H1 (cell line): ENCODE data around the gene SLC25A20. TPM values are rescaled to one million over a fixed set of nuclear protein-coding genes. Genes with fewer than 3 reads are reported as not detected.

ENCODE experiments used
- CTCF ChIA-PET: fragments of 300-600 bp; sonication (Branson Sonifier 250); formaldehyde crosslinking; loops from one replicate; lab custom pipeline; 2021; ENCODE audit not compliant: partially characterized antibody; lab: Charles Lee
- POLR2A ChIA-PET: fragments of 300-600 bp; sonication (Branson Sonifier 250); formaldehyde crosslinking; loops from one replicate; lab custom pipeline; 2021; ENCODE audit warnings: inconsistent platforms; ENCODE audit not compliant: partially characterized antibody; lab: Charles Lee
- DNase-seq, 2 experiments: peaks; one replicate each; pipeline versions ENCODE4 v3.0.0 to v3.0.0-alpha.2; 2010 to 2022; ENCODE audit warnings: low spot score in 2 of 2, low read depth in 1 of 2, mixed read lengths in 1 of 2
- FAIRE-seq: peaks from 2 replicates; lab custom pipeline; 2011; peaks lifted over from hg19 to GRCh38; lab: Jason Lieb, UNC
- H2AFZ ChIP-seq: 2 replicates; pipeline ENCODE4 v1.8.1; 2012; ENCODE audit warnings: low read length, inconsistent platforms
- H2AK5ac ChIP-seq: 2 replicates; pipeline ENCODE4 v1.6.1; 2013; ENCODE audit warnings: low read depth, low read length
- H2BK120ac ChIP-seq: replicated peaks from 2 replicates; pipeline ENCODE3; 2013; ENCODE audit warnings: low read depth, low read length, inconsistent platforms
- H2BK12ac ChIP-seq: 2 replicates; pipeline ENCODE4 v1.6.1; 2013; ENCODE audit warnings: low read depth, low read length
- H2BK15ac ChIP-seq: 2 replicates; pipeline ENCODE4 v1.6.1; 2013; ENCODE audit warnings: low read length
- H2BK20ac ChIP-seq: 2 replicates; pipeline ENCODE4 v1.6.1; 2013; ENCODE audit warnings: low read length
- H2BK5ac ChIP-seq: 2 replicates; pipeline ENCODE4 v1.6.1; 2013; ENCODE audit warnings: low read depth, low read length
- H3K14ac ChIP-seq: 2 replicates; pipeline ENCODE4 v1.6.1; 2013; ENCODE audit warnings: inconsistent platforms; ENCODE audit not compliant: insufficient read length
- H3K18ac ChIP-seq: 2 replicates; pipeline ENCODE4 v1.6.1; 2013; ENCODE audit warnings: low read length; ENCODE audit errors: extremely low read depth
- H3K23ac ChIP-seq: 2 replicates; pipeline ENCODE4 v1.6.1; 2013; ENCODE audit warnings: inconsistent platforms; ENCODE audit not compliant: insufficient read length
- H3K23me2 ChIP-seq: 2 replicates; pipeline ENCODE4 v1.6.1; 2013; ENCODE audit warnings: low read depth, low read length
- H3K27ac ChIP-seq: 2 replicates; pipeline ENCODE4 v1.6.1; 2011; ENCODE audit warnings: low read depth, low read length, inconsistent platforms
- H3K27me3 ChIP-seq, 4 experiments: replicated peaks in 1 of 4; 1 replicate in 1 of 4; 2 replicates in 3 of 4; pipeline versions ENCODE4 v1.6.1 to v1.8.1; 2011 to 2013; ENCODE audit warnings: low read length in 3 of 4, mild to moderate bottlenecking in 3 of 4, inconsistent platforms in 2 of 4, mixed read lengths in 2 of 4, moderate library complexity in 1 of 4; ENCODE audit not compliant: control insufficient read depth in 3 of 4, insufficient read depth in 3 of 4; ENCODE audit errors: extremely low read depth in 1 of 4
- H3K36me3 ChIP-seq, 4 experiments: 2 replicates each; pipeline versions ENCODE4 v1.6.1 to v1.8.1; 2011 to 2013; ENCODE audit warnings: mild to moderate bottlenecking in 4 of 4, low read length in 3 of 4, moderate library complexity in 2 of 4, control low read depth in 1 of 4, inconsistent platforms in 1 of 4; ENCODE audit not compliant: insufficient read depth in 4 of 4, control insufficient read depth in 2 of 4
- H3K4ac ChIP-seq: replicated peaks from 2 replicates; pipeline ENCODE3; 2013; ENCODE audit warnings: low read length, low read depth, mixed read lengths, inconsistent platforms; ENCODE audit not compliant: insufficient read length
- H3K4me1 ChIP-seq, 4 experiments: replicated peaks in 1 of 4; 1 replicate in 1 of 4; 2 replicates in 3 of 4; pipeline versions ENCODE4 v1.6.1 to v1.8.1; 2011 to 2013; ENCODE audit warnings: low read length in 3 of 4, inconsistent platforms in 2 of 4, mixed read lengths in 1 of 4; ENCODE audit not compliant: insufficient read depth in 4 of 4, control insufficient read depth in 3 of 4
- H3K4me2 ChIP-seq, 2 experiments: 2 replicates each; pipeline versions ENCODE4 v1.6.1 to v1.8.1; 2011 to 2013; ENCODE audit warnings: low read depth in 2 of 2, low read length in 2 of 2, control low read depth in 1 of 2, inconsistent platforms in 1 of 2, mild to moderate bottlenecking in 1 of 2; ENCODE audit not compliant: insufficient read depth in 1 of 2
- H3K4me3 ChIP-seq, 4 experiments: fragments of 200-600, 300-600 bp in 1 of 4; sonication (generic), shearing (Covaris generic), sonication (Bioruptor Twin) in 1 of 4; 2 replicates each; pipeline versions ENCODE4 v1.5.1 to v1.8.1; 2011 to 2016; ENCODE audit warnings: low read length in 4 of 4, low read depth in 3 of 4, control low read depth in 2 of 4, inconsistent platforms in 2 of 4, mild to moderate bottlenecking in 2 of 4, mixed read lengths in 1 of 4, moderate library complexity in 1 of 4; ENCODE audit not compliant: insufficient read depth in 2 of 4; ENCODE audit errors: extremely low read depth in 1 of 4
- H3K56ac ChIP-seq: replicated peaks from 2 replicates; pipeline ENCODE3; 2013; ENCODE audit warnings: low read depth, mild to moderate bottlenecking, mixed read lengths, low read length, inconsistent platforms; ENCODE audit not compliant: insufficient read length
- H3K79me1 ChIP-seq: 2 replicates; pipeline ENCODE4 v1.6.1; 2013; ENCODE audit warnings: low read depth, low read length, control low read depth
- H3K79me2 ChIP-seq, 2 experiments: 2 replicates each; pipeline versions ENCODE4 v1.6.1 to v1.8.1; 2012 to 2013; ENCODE audit warnings: low read length in 2 of 2, mild to moderate bottlenecking in 2 of 2, inconsistent platforms in 1 of 2; ENCODE audit not compliant: insufficient read depth in 2 of 2, control insufficient read depth in 1 of 2
- H3K9ac ChIP-seq, 4 experiments: replicated peaks in 1 of 4; 1 replicate in 1 of 4; 2 replicates in 3 of 4; pipeline versions ENCODE4 v1.6.1 to v1.8.1; 2011 to 2013; ENCODE audit warnings: low read depth in 3 of 4, low read length in 3 of 4, control low read depth in 2 of 4, mild to moderate bottlenecking in 2 of 4, moderate library complexity in 2 of 4, inconsistent platforms in 1 of 4; ENCODE audit errors: extremely low read depth in 1 of 4
- H3K9me3 ChIP-seq, 2 experiments: 2 replicates each; pipeline versions ENCODE4 v1.6.1 to v1.8.1; 2012 to 2013; ENCODE audit warnings: mild to moderate bottlenecking in 2 of 2, moderate library complexity in 2 of 2, control low read depth in 1 of 2, inconsistent platforms in 1 of 2, low read depth in 1 of 2, low read length in 1 of 2, mixed read lengths in 1 of 2; ENCODE audit not compliant: insufficient read depth in 2 of 2
- H4K20me1 ChIP-seq, 2 experiments: replicated peaks in 1 of 2; 2 replicates each; pipeline versions ENCODE3 to v1.8.1; 2011 to 2013; ENCODE audit warnings: inconsistent platforms in 2 of 2, low read length in 2 of 2, mild to moderate bottlenecking in 1 of 2; ENCODE audit not compliant: insufficient read depth in 2 of 2, control insufficient read depth in 1 of 2
- H4K5ac ChIP-seq: 2 replicates; pipeline ENCODE4 v1.6.1; 2013; ENCODE audit warnings: low read length, low read depth, mixed read lengths, inconsistent platforms; ENCODE audit not compliant: insufficient read length
- H4K8ac ChIP-seq: 2 replicates; pipeline ENCODE4 v1.8.0; 2013; ENCODE audit warnings: mild to moderate bottlenecking, moderate library complexity, low read length, inconsistent platforms; ENCODE audit not compliant: insufficient read depth; ENCODE audit errors: extremely low read depth
- H4K91ac ChIP-seq: replicated peaks from 2 replicates; pipeline ENCODE3; 2013; ENCODE audit warnings: low read length, mixed read lengths, inconsistent platforms; ENCODE audit not compliant: insufficient read length
- BCL11A ChIP-seq, 2 experiments: IDR thresholded peaks; one replicate each; pipeline ENCODE4 v1.6.1; 2011; ENCODE audit warnings: low read depth in 2 of 2, low read length in 2 of 2, mild to moderate bottlenecking in 2 of 2
- EP300 ChIP-seq, 2 experiments: IDR thresholded peaks; 1 replicate in 1 of 2; 2 replicates in 1 of 2; pipeline ENCODE4 v1.6.1; 2011 to 2012; ENCODE audit warnings: low read depth in 2 of 2, low read length in 2 of 2, mild to moderate bottlenecking in 2 of 2, borderline replicate concordance in 1 of 2, inconsistent platforms in 1 of 2, moderate library complexity in 1 of 2
- POLR2A ChIP-seq, 2 experiments: IDR thresholded peaks; 1 replicate in 1 of 2; 2 replicates in 1 of 2; pipeline ENCODE4 v1.6.1; 2011; ENCODE audit warnings: low read depth in 2 of 2, low read length in 2 of 2, mild to moderate bottlenecking in 2 of 2; ENCODE audit errors: control extremely low read depth in 1 of 2
- SP2 ChIP-seq: IDR thresholded peaks from 2 replicates; pipeline ENCODE4 v1.6.1; 2012; ENCODE audit warnings: mild to moderate bottlenecking, low read length, inconsistent platforms
- TAF7 ChIP-seq: optimal IDR thresholded peaks from 2 replicates; pipeline ENCODE3; 2011; ENCODE audit warnings: low read depth, mild to moderate bottlenecking, inconsistent platforms, low read length, moderate library complexity, borderline replicate concordance
- WGBS, 2 experiments: shearing (Covaris generic) in 1 of 2; methylation state at CpG; one replicate each; pipeline versions ENCODE4 v1.1.6 to v1.1.7; 2013 to 2015; ENCODE audit warnings: low lambda C conversion rate in 2 of 2, mixed read lengths in 2 of 2, inconsistent platforms in 1 of 2, low coverage in 1 of 2, missing lambda C conversion rate in 1 of 2; ENCODE audit not compliant: insufficient replicate concordance in 2 of 2, insufficient coverage in 1 of 2, insufficient read length in 1 of 2; ENCODE audit errors: extremely low coverage in 1 of 2, missing lambda C conversion rate in 1 of 2; 5-methylcytosine and 5-hydroxymethylcytosine counted together
- polyA plus RNA-seq, 7 experiments: library from polyadenylated mRNA; depleted of rRNA in 3 of 7; stranded (reverse) in 5 of 7; unstranded in 2 of 7; fragments of >200 nt in 5 of 7; fragments of 200-250 nt in 2 of 7; gene quantifications; 1 replicate in 5 of 7; 2 replicates in 1 of 7; 4 replicates in 1 of 7; pipeline versions ENCODE4 v1.2.1 to v1.2.3, GENCODE V29; 2011 to 2013; ENCODE audit warnings: missing spikeins in 2 of 7, mixed read lengths in 2 of 7
- total RNA-seq: library from RNA; stranded (reverse); fragmentation: NEBNext Ultra II Directional; extraction: Animal tissue kit (Norgen Biotek cat#: 25700); gene quantifications from 2 replicates; pipeline ENCODE4 v1.2.1, GENCODE V29; 2021

Gene SLC25A20
- total and polyA plus RNA-seq, 2 of the 8 experiments (the other 6 are each of a cell fraction or from before 2014, with no cell fraction given): 3.8 to 4.0 TPM

GRCh38 chr3:48926425-48927392 lies 28.0 kb upstream of the SLC25A20 start:
- FAIRE-seq (no peak), DNase-seq (no peak)
- no peak overlapping the region for H4K8ac ChIP-seq
- no peak overlapping the region for H3K23ac ChIP-seq
- no peak overlapping the region for H2AFZ ChIP-seq
- H3K36me3 ChIP-seq: peaks cover 6 to 55% (median 27%) of the 10 kb centered on the region in 4 experiments; a peak in 7 of 8 replicates
- H3K9ac ChIP-seq: no peak overlapping the region
- CTCF ChIA-PET: interaction anchor here (1.8 kb wide), 1 partner anchor 190 kb away, joined by 4 read pairs; no protein-coding TSS in a partner anchor
- H3K4ac ChIP-seq: no peak overlapping the region
- no peak overlapping the region for H2BK12ac ChIP-seq
- no peak overlapping the region for H3K14ac ChIP-seq
- peaks cover 2% of the 10 kb centered on the region for H3K79me1 ChIP-seq
- H2BK5ac ChIP-seq: no peak overlapping the region
- WGBS, 2 experiments: 94% methylated on average over 11 of the region's 11 CpGs; no CpG with 5 or more reads in 1 of the 2 experiments
- H3K18ac ChIP-seq: no peak overlapping the region
- no peaks in the 10 kb centered on the region for H3K23me2 ChIP-seq
- no peak overlapping the region for H2BK15ac ChIP-seq
- H3K4me3 ChIP-seq: no peak overlapping the region
- H3K79me2 ChIP-seq: peaks cover 9 to 86% of the 10 kb centered on the region in 2 experiments
- no peaks in the 10 kb centered on the region for H3K4me1 ChIP-seq
- H2AK5ac ChIP-seq: no peak overlapping the region
- H3K27ac ChIP-seq: no peak overlapping the region
- POLR2A ChIA-PET: no interaction called here
- no peak overlapping the region for H4K5ac ChIP-seq
- H2BK120ac ChIP-seq: no peak overlapping the region
- H3K9me3 ChIP-seq: no peaks in the 10 kb centered on the region
- H3K4me2 ChIP-seq: no peak overlapping the region
- H2BK20ac ChIP-seq: no peak overlapping the region
- H4K20me1 ChIP-seq: peaks cover 9 to 12% of the 10 kb centered on the region in 2 experiments
- TF ChIP-seq BCL11A (IDR thresholded peaks at IDR 0.05; ENCODE audit: low read depth in 2 of 2, low read length in 2 of 2): no peak
- no peak for TF ChIP-seq EP300 (IDR thresholded peaks at IDR 0.05; ENCODE audit: borderline replicate concordance in 1 of 2, low read depth in 2 of 2, low read length in 2 of 2)
- no peak for TF ChIP-seq POLR2A (IDR thresholded peaks at IDR 0.05; ENCODE audit: control extremely low read depth in 1 of 2, low read depth in 2 of 2, low read length in 2 of 2)
- no peak for TF ChIP-seq TAF7
- TF ChIP-seq SP2: no peak
- H4K91ac ChIP-seq: no peak overlapping the region
- H3K56ac ChIP-seq: no peak overlapping the region
- no peaks in the 10 kb centered on the region for H3K27me3 ChIP-seq
